GM12874 (cell line): Measurements from ENCODE around the gene GBGT1.

ENCODE experiments used
- CTCF ChIP-seq: IDR thresholded peaks from 2 replicates; pipeline ENCODE4 v1.5.1; 2011; ENCODE audit warnings: low read depth, mild to moderate bottlenecking, control low read depth, low read length, moderate library complexity; ENCODE audit not compliant: insufficient read depth

GBGT1 gene

DNA sequence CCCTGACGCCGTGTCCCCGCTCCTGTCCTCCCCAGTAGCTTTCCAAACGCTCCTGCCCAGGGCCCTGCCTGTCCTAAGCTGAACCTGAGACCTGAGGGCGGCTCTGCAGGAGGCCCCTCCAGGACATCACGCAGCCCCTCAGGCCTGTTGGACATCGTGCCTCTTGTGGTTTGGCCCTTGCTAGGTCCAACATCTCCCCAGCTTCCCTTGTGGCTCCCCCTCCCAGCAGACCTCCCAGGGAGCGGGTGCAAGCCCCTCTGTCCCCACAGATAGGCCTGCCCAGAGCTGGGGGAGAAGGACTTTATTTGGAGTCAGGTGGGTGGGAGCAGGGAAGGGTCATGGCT is 41.3 kb upstream of the GBGT1 start:
- TF ChIP-seq CTCF: no peak

DNA sequence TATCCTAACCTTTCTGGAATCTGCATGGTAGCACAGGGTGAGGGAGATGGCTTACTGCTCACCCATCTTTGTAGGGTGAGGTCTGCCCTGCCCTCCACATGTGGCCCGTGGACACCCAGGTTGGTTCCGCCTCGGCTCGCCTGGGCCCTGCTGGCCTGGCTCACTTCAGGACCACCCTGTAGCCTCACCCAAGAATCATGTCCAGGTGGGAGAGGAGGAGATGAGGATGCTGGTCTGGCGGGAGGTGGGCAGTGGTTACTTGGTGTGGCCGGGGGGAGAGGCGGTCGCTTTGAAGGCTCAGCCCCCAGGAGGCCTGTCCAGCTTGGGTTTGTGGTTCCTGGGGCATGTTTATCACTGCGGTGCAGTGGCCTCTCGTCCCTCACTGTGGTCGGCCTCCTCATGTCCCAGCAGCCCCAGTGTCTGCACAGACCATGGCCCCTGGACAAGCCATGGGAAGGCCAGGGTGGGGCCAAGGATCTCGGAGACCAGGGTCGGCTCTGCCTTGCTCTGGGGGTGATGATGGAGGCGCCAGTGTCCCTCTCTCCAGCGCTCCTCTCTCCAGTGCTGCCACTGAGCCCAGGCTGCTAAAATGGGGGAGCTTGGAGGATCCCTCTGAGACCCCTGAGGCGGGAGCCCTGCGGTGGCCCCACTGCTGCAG is 40.8 kb upstream of the GBGT1 start:
- no peak for TF ChIP-seq CTCF

DNA sequence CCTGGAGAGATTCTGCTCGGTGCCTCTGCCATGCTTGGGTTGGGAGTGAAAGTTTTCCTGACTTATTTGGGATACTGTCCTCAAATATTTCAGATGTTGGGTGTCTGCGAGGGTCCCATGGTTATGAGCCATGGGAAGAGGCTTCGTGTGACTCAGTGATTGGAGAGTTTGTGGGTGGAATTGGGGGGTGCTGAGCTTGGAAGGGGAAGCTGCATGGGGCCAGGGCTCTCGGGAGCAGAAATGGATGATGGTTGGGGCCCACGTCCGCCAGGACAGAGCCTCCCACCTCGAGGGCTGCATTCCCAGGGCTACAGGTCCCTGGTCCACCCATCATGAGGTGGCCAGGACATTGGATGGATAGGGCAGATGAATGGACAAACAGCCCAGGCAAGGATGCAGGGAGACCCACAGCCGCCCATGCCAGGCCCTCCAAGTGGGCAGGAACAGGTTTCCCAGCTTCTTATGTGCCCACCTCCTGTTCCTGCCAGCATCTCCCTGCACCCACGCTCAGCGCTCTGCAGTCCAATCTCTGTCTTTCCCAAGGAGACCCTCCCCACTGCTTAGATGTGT is 39.9 kb upstream of the GBGT1 start:
- TF ChIP-seq CTCF: no peak

- no peak for TF ChIP-seq CTCF
These were observed 39.2 kb upstream of the GBGT1 start for GRCh38 chr9:133202688-133203453.

GRCh38 chr9:133202145-133202513 is 38.4 kb upstream of the GBGT1 start:
- no peak for TF ChIP-seq CTCF

DNA sequence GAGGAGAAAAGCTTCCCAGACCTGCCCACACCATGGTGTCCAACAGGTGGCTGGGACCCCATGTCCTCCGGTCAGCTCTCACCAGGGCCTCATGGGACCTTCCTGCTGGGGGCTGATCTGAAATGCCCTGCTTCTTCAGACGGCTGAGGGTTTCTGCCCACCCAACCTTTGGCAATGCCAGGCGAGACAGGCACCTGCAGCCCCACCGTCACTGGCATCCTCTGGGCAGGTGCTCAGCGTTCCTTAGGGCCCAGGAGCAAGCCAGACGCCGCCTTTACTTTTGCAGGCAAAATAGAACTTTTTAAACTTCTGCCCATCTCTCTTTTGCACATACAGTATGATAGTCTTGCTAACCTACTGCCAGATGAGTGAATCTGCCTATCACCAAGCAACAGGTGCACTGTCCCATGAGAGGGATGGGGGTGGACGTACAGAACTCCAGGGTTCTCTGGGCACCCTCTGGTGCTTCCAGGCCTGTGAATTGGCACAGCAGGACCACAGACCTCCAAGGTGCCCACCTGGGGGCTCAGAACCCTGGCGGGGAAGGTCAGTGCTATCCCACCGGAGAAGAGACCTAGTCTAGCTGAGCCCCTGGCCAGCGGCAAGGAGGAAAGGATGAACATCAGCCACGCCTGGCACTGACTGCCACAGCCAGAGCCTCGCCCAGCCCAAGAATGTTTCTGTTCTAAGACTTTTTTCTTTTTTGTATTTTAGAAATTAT is 37.9 kb upstream of the GBGT1 start:
- no peak for TF ChIP-seq CTCF

GRCh38 chr9:133200631-133201030 is 36.9 kb upstream of the GBGT1 start:
- no peak for TF ChIP-seq CTCF
